Measurements from ENCODE around the gene NPTX2. TPM values are rescaled to one million over a fixed set of nuclear protein-coding genes. Genes with fewer than 3 reads are reported as not detected.

NPTX2 gene
- total RNA-seq, 1 experiment from 2014 or later, result not detected

DNA sequence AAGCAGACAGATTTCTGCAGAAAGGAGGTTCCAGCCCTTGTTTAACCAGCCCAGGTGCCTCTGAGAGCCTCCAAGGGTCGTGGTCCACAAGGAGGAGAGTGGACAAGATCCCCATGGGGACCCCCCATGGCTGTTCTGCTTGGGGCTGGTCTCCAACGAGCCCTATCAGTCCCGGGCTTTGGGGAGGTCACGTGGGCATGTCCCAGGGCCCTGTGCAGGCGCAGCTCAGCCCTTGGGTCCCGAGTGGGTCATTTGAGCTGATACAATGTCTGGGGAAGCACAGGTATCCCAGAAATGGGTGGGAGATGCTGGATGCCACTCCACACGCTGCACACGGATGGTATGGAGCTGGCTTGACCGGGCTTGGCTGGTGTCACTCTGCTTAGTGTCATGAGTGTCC is 57.8 kb downstream of the NPTX2 start:
- Histone ChIP-seq H3K4me3 (no peak overlapping the region), H3K27me3 (ENCODE audit: insufficient read depth, low read depth) (peaks cover 64% of the 10 kb centered on the region), H3K36me3 (ENCODE audit: low read depth) (no peaks in the 10 kb centered on the region), H3K4me1 (replicated peaks; ENCODE audit: insufficient read depth) (no peaks in the 10 kb centered on the region), H3K27ac (no peak overlapping the region), H3K4me2 (no peak overlapping the region), H3K9me3 (ENCODE audit: insufficient read depth, low read depth) (no peaks in the 10 kb centered on the region), H3F3A (ENCODE audit: insufficient read depth, low read depth) (no peaks in the 10 kb centered on the region), H3K9me2 (ENCODE audit: insufficient read depth) (no peaks in the 10 kb centered on the region), H2AFZ (no peak overlapping the region), H4K20me1 (ENCODE audit: insufficient read depth) (no peaks in the 10 kb centered on the region), H3K79me2 (ENCODE audit: low read depth) (no peaks in the 10 kb centered on the region)
- intact Hi-C loops (cut with micrococcal nuclease; ENCODE audit: unreplicated experiment), result no loop called here
- TF ChIP-seq, protein P1, sequence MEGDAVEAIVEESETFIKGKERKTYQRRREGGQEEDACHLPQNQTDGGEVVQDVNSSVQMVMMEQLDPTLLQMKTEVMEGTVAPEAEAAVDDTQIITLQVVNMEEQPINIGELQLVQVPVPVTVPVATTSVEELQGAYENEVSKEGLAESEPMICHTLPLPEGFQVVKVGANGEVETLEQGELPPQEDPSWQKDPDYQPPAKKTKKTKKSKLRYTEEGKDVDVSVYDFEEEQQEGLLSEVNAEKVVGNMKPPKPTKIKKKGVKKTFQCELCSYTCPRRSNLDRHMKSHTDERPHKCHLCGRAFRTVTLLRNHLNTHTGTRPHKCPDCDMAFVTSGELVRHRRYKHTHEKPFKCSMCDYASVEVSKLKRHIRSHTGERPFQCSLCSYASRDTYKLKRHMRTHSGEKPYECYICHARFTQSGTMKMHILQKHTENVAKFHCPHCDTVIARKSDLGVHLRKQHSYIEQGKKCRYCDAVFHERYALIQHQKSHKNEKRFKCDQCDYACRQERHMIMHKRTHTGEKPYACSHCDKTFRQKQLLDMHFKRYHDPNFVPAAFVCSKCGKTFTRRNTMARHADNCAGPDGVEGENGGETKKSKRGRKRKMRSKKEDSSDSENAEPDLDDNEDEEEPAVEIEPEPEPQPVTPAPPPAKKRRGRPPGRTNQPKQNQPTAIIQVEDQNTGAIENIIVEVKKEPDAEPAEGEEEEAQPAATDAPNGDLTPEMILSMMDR (conservative IDR thresholded peaks at IDR 0.05), result no peak
- TF ChIP-seq EZH2 (IDR thresholded peaks at IDR 0.05; ENCODE audit: low read depth), result no peak
- no TSS peak for BruUV-seq (replicated peaks)
- DNase-seq, result no peak
- ChIA-PET POLR2A (ENCODE audit: unreplicated experiment) (no interaction called here), CTCF (no interaction called here)

DNA sequence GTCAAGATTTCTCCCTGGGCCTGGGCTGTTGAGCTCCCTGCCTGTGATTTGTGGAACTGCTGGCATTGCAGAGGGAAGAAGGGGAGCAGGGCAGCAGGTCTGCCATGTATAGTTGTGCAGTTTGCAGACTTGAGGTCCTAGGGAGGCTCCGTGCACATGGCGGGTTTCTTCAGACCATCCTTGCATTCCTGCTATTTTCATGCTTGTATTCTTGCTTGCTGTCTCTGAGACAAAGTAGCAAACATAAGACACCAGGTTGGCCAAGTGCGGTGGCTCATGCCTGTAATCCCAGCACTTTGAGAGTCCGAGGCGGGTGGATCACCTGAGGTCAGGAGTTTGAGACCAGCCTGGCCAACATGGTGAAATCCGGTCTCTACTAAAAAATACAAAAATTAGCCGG is 61.1 kb downstream of the NPTX2 start:
- Histone ChIP-seq H3K79me2 (ENCODE audit: low read depth) (no peaks in the 10 kb centered on the region), H3K4me2 (no peak overlapping the region), H3K4me3 (no peak overlapping the region), H3F3A (ENCODE audit: insufficient read depth, low read depth) (no peaks in the 10 kb centered on the region), H3K4me1 (replicated peaks; ENCODE audit: insufficient read depth) (no peaks in the 10 kb centered on the region), H4K20me1 (ENCODE audit: insufficient read depth) (no peaks in the 10 kb centered on the region), H3K36me3 (ENCODE audit: low read depth) (no peaks in the 10 kb centered on the region), H2AFZ (no peak overlapping the region), H3K27ac (no peak overlapping the region), H3K9me2 (ENCODE audit: insufficient read depth) (no peaks in the 10 kb centered on the region), H3K27me3 (ENCODE audit: insufficient read depth, low read depth) (peaks cover 78% of the 10 kb centered on the region), H3K9me3 (ENCODE audit: insufficient read depth, low read depth) (no peaks in the 10 kb centered on the region)
- DNase-seq, result no peak
- POLR2A ChIA-PET (ENCODE audit: unreplicated experiment), result no interaction called here
- CTCF ChIA-PET, result no interaction called here
- TF ChIP-seq EZH2 (IDR thresholded peaks at IDR 0.05; ENCODE audit: low read depth), result no peak
- TF ChIP-seq, protein P1 (conservative IDR thresholded peaks at IDR 0.05), result no peak
- intact Hi-C loops (cut with micrococcal nuclease; ENCODE audit: unreplicated experiment), result no loop called here
- no TSS peak for BruUV-seq (replicated peaks)

Other genes with a start within 250 kb of the NPTX2 start
- 89.4 and 102 TPM in 2 replicates for gene BAIAP2L1, start 216.2 kb upstream of the NPTX2 start, total RNA-seq (2021)